ENCODE results near the gene OR2V2.
"Not testable (repeated sequence)": the region's sequence is repeated elsewhere in the genome, so short reads cannot be mapped to it uniquely, and the experiment has no call there.

DNA sequence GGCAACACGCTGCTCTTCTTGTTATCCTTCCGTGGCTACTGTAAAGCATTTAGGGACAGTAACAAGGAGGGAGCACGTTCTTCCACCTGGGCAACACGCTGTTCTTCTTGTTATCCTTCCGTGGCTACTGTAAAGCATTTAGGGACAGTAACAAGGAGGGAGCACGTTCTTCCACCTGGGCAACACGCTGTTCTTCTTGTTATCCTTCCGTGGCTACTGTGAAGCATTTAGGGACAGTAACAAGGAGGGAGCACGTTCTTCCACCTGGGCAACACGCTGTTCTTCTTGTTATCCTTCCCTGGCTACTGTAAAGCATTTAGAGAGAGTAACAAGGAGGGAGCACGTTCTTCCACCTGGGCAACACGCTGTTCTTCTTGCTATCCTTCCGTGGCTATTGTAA, 33.8 kb upstream of the OR2V2 start:
- TF ChIP-seq, protein P1, sequence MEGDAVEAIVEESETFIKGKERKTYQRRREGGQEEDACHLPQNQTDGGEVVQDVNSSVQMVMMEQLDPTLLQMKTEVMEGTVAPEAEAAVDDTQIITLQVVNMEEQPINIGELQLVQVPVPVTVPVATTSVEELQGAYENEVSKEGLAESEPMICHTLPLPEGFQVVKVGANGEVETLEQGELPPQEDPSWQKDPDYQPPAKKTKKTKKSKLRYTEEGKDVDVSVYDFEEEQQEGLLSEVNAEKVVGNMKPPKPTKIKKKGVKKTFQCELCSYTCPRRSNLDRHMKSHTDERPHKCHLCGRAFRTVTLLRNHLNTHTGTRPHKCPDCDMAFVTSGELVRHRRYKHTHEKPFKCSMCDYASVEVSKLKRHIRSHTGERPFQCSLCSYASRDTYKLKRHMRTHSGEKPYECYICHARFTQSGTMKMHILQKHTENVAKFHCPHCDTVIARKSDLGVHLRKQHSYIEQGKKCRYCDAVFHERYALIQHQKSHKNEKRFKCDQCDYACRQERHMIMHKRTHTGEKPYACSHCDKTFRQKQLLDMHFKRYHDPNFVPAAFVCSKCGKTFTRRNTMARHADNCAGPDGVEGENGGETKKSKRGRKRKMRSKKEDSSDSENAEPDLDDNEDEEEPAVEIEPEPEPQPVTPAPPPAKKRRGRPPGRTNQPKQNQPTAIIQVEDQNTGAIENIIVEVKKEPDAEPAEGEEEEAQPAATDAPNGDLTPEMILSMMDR (IDR thresholded peaks at IDR 0.05; ENCODE audit: poor library complexity, severe bottlenecking), result not testable (repeated sequence)
- TF ChIP-seq SMC3 (conservative IDR thresholded peaks at IDR 0.05; ENCODE audit: poor library complexity); MXI1 (conservative IDR thresholded peaks at IDR 0.05; ENCODE audit: poor library complexity, severe bottlenecking): not testable (repeated sequence)
